Skeletal muscle satellite cell (primary cell): ENCODE results near the gene TP53BP1. TPM values are rescaled to one million over a fixed set of nuclear protein-coding genes. Genes with fewer than 3 reads are reported as not detected.
"Not testable (repeated sequence)": the region's sequence is repeated elsewhere in the genome, so short reads cannot be mapped to it uniquely, and the experiment has no call there.

Experiments
- H3K27me3 ChIP-seq: 2 replicates; pipeline ENCODE4 v1.7.0; 2013; ENCODE audit warnings: low read length; ENCODE audit not compliant: control insufficient read depth, insufficient read depth
- H3K36me3 ChIP-seq: 2 replicates; pipeline ENCODE4 v1.7.0; 2013; ENCODE audit warnings: mild to moderate bottlenecking, control low read depth, low read length; ENCODE audit not compliant: insufficient read depth
- H3K4me1 ChIP-seq: 2 replicates; pipeline ENCODE4 v1.7.0; 2013; ENCODE audit warnings: low read length; ENCODE audit not compliant: control insufficient read depth, insufficient read depth
- H3K4me2 ChIP-seq: 2 replicates; pipeline ENCODE4 v1.7.0; 2013; ENCODE audit warnings: mild to moderate bottlenecking, low read length
- H3K4me3 ChIP-seq: 2 replicates; pipeline ENCODE4 v1.7.0; 2013; ENCODE audit warnings: low read length
- H3K9ac ChIP-seq: 2 replicates; pipeline ENCODE4 v1.7.0; 2013; ENCODE audit warnings: mild to moderate bottlenecking, low read depth, low read length, moderate library complexity
- H3K9me3 ChIP-seq: replicated peaks from 2 replicates; pipeline ENCODE4 v1.7.0; 2013; ENCODE audit warnings: mild to moderate bottlenecking, control low read depth, low read length
- total RNA-seq: library from RNA; depleted of rRNA; stranded (reverse); fragments of >200 nt; gene quantifications from 2 replicates; pipeline ENCODE4 v1.2.3, GENCODE V29; 2012; rRNA removed

Gene TP53BP1
- total RNA-seq: 41.5 and 55.0 TPM in 2 replicates

- Histone ChIP-seq H3K4me2 (peak within 1 kb of the TSS; percentile 79), H3K36me3 (peaks cover 25% of the 10 kb centered on the region), H3K9ac (peak within 1 kb of the TSS; percentile 82), H3K4me3 (peak within 1 kb of the TSS; percentile 90), H3K4me1 (peaks cover 18% of the 10 kb centered on the region), H3K27me3 (no peaks in the 10 kb centered on the region), H3K9me3 (no peaks in the 10 kb centered on the region)
These were observed at the start of gene TP53BP1 for GRCh38 chr15:43492673-43493601. TSS of gene TP53BP1 (minus strand) at chr15:43493156. CDS start at chr15:43493043, 113 bp downstream.

DNA sequence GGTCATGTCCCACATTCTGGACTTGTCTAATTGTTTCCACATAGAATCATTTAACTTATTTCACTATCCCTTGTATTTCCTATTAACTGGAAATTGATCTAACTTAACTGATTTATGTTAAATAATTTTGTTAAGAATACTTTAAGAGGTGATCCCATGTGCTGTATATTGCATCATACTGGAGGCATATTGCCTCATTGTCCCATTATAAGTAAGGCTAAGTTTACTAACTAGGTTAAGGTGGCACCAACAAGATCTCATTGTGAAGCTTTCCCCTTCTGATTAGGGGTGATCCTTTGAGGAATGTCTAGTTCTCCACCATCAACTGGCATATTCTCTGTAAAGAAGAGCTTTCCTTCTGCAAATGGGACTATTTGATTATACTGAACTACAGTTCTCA lies 48.8 kb upstream of the TP53BP1 start:
- no peak overlapping the region for H3K9ac ChIP-seq
- no peak overlapping the region for H3K4me2 ChIP-seq
- no peaks in the 10 kb centered on the region for H3K27me3 ChIP-seq
- no peak overlapping the region for H3K4me3 ChIP-seq
- H3K9me3 ChIP-seq: no peaks in the 10 kb centered on the region
- no peaks in the 10 kb centered on the region for H3K4me1 ChIP-seq
- H3K36me3 ChIP-seq: no peaks in the 10 kb centered on the region

- Histone ChIP-seq H3K27me3 (no peaks in the 10 kb centered on the region), H3K9ac (no peak overlapping the region), H3K9me3 (no peaks in the 10 kb centered on the region), H3K4me2 (no peak overlapping the region), H3K4me3 (no peak overlapping the region), H3K36me3 (peaks cover 8% of the 10 kb centered on the region), H3K4me1 (no peaks in the 10 kb centered on the region)
These were observed 45.1 kb upstream of the TP53BP1 start for GRCh38 chr15:43538091-43538490.

DNA sequence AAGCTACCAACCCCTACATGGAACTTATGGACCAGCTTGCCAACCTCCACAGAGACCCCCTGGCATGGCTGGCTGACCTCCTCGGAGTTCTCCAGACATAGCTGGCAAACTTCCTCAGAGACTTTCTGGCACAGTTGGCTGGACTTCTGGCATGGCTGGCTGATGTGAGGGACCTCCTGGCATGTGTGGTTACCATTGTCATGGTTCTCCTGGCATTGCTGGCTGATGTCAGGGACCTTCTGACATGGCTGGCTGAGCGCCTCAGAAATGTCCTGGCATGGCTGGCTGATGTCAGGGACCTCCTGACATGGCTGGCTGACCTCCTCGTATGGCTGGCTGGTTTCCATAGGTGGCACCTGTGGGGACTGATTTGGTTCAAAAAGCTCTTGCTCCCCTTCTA lies 41.9 kb upstream of the TP53BP1 start:
- Histone ChIP-seq H3K4me1 (no peaks in the 10 kb centered on the region), H3K36me3 (peaks cover 8% of the 10 kb centered on the region), H3K9me3 (no peaks in the 10 kb centered on the region), H3K4me3 (no peak overlapping the region), H3K4me2 (no peak overlapping the region), H3K27me3 (no peaks in the 10 kb centered on the region), H3K9ac (no peak overlapping the region)

GRCh38 chr15:43532826-43533225 lies 39.9 kb upstream of the TP53BP1 start:
- not testable (repeated sequence) for H3K27me3 ChIP-seq, H3K4me2 ChIP-seq, H3K36me3 ChIP-seq, H3K4me1 ChIP-seq, H3K9ac ChIP-seq, H3K4me3 ChIP-seq, H3K9me3 ChIP-seq

DNA sequence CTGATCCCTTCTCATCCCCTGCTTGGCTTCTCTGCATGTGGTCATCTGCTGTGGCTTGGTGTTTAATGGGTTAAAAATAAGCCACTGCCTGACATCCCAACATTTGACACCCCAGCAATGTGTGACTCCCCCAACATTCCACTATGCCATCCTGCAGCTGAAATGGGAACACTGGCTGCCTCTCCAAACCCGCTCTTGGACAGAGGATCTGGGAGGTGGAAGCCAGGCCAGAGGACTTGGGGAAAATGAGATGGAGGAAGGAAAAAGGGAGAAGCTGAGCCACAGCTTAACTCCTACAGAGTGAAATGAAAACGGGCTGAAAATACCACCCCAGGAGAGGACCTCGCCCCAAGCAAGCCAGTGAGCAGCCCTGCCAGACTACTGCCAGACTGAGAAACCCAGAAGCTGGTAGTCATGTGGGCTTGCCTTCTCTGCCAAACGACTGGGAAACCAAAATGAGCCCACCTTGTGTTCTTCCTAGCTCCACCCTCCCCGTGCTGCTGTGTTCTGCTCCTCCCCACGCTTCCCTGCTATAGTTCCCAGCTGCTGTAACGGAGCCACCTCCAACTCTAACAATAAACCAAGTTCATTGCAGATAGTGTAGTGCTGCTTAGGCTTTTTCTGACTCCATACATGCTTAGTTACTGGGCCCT lies 38.2 kb upstream of the TP53BP1 start:
- H3K36me3 ChIP-seq: peaks cover 13% of the 10 kb centered on the region
- H3K27me3 ChIP-seq: no peaks in the 10 kb centered on the region
- H3K9ac ChIP-seq: no peak overlapping the region
- no peaks in the 10 kb centered on the region for H3K9me3 ChIP-seq
- H3K4me1 ChIP-seq: no peaks in the 10 kb centered on the region
- no peak overlapping the region for H3K4me2 ChIP-seq
- no peak overlapping the region for H3K4me3 ChIP-seq

DNA sequence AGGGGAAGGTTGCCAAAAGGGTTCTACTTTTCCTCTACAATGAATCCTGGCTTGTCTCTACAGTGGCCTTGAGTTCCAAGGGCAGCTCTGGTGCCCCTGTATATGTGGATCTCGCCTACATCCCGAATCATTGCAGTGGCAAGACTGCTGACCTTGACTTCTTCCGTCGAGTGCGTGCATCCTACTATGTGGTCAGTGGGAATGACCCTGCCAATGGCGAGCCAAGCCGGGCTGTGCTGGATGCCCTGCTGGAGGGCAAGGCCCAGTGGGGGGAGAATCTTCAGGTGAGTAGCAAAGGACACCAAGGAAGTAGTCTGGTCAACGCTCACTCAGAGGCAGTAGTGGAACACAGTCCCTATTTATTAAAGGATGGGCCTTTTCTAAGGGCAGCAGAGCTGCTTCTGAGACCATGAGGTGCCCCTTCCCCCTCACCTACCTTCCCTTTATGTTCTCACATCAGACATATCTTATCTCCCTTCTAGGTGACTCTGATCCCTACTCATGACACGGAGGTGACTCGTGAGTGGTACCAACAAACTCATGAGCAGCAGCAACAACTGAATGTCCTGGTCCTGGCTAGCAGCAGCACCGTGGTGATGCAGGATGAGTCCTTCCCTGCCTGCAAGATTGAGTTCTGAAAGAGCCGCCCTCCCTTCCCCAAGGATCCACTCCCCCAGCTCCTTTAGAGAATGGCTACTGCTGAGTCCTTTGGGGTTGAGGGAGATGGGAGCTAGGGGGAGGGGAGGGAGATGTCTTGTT lies 36.8 kb upstream of the TP53BP1 start:
- Histone ChIP-seq H3K4me1 (no peaks in the 10 kb centered on the region), H3K9me3 (no peaks in the 10 kb centered on the region), H3K27me3 (no peaks in the 10 kb centered on the region), H3K9ac (no peak overlapping the region), H3K4me2 (no peak overlapping the region), H3K36me3 (peaks cover 23% of the 10 kb centered on the region), H3K4me3 (no peak overlapping the region)

GRCh38 chr15:43529141-43529540 lies 36.2 kb upstream of the TP53BP1 start:
- Histone ChIP-seq H3K4me2 (no peak overlapping the region), H3K4me1 (no peaks in the 10 kb centered on the region), H3K27me3 (no peaks in the 10 kb centered on the region), H3K4me3 (no peak overlapping the region), H3K9me3 (no peaks in the 10 kb centered on the region), H3K36me3 (peaks cover 24% of the 10 kb centered on the region), H3K9ac (no peak overlapping the region)

DNA sequence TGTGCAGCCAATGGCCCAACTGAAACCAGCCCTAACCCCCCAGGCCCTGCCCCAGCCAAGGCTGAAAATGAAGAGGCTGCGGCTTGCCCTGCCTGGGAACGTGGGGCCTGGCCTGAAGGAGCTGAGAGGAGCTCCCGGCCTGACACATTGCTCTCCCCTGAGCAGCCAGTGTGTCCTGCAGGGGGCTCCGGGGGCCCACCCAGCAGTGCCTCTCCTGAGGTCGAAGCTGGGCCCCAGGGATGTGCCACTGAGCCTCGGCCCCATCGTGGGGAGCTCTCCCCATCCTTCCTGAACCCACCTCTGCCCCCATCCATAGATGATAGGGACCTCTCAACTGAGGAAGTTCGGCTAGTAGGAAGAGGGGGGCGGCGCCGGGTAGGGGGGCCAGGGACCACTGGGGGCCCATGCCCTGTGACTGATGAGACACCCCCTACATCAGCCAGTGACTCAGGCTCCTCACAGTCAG lies 35.6 kb upstream of the TP53BP1 start:
- no peaks in the 10 kb centered on the region for H3K4me1 ChIP-seq
- H3K9ac ChIP-seq: no peak overlapping the region
- no peak overlapping the region for H3K4me2 ChIP-seq
- H3K9me3 ChIP-seq: no peaks in the 10 kb centered on the region
- no peaks in the 10 kb centered on the region for H3K27me3 ChIP-seq
- peaks cover 30% of the 10 kb centered on the region for H3K36me3 ChIP-seq
- H3K4me3 ChIP-seq: no peak overlapping the region

DNA sequence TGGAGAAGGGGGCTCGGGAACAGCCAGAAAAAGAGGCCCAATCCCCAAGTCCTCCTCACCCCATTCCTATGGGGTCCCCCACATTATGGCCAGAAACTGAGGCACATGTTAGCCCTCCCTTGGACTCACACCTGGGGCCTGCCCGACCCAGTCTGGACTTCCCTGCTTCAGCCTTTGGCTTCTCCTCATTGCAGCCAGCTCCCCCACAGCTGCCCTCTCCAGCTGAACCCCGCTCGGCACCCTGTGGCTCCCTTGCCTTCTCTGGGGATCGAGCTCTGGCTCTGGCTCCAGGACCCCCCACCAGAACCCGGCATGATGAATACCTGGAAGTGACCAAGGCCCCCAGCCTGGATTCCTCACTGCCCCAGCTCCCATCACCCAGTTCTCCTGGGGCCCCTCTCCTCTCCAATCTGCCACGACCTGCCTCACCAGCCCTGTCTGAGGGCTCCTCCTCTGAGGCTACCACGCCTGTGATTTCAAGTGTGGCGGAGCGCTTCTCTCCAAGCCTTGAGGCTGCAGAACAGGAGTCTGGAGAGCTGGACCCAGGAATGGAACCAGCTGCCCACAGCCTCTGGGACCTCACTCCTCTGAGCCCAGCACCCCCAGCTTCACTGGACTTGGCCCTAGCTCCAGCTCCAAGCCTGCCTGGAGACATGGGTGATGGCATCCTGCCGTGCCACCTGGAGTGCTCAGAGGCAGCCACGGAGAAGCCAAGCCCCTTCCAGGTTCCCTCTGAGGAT lies 35.0 kb upstream of the TP53BP1 start:
- H3K36me3 ChIP-seq: peaks cover 36% of the 10 kb centered on the region

More for the DNA sequence above, 35.0 kb upstream of the TP53BP1 start:
- no peaks in the 10 kb centered on the region for H3K4me1 ChIP-seq
- no peak overlapping the region for H3K4me3 ChIP-seq
- H3K9ac ChIP-seq: no peak overlapping the region
- no peaks in the 10 kb centered on the region for H3K9me3 ChIP-seq
- H3K4me2 ChIP-seq: no peak overlapping the region
- no peaks in the 10 kb centered on the region for H3K27me3 ChIP-seq
